ENCODE data around the gene IL23A.
"Not testable (repeated sequence)": the region's sequence is repeated elsewhere in the genome, so short reads cannot be mapped to it uniquely, and the experiment has no call there.

IL23A gene

DNA sequence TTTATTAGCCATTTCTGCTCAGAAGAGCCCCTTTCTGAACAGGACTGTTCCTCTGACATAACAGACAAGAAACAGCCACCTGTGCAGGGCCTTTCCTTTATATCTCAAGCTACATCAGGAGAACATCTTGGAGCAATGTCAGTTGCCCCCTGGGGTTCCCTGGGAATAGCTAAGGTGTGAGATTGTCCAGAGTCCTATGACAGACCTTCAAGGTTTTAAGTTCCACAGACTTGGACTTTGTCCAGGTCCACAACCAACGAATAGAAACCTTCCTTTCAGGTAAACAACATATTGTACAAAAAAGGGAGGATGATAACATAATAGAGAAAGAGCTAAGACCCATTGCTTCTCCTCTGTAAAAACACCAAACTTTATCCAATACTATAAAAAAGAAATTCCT lies 2.9 kb downstream of the IL23A start:
- TF ChIP-seq TOX (CRISPR knock-in tag; IDR thresholded peaks at IDR 0.05; ENCODE audit: borderline replicate concordance) (no peak), CSRNP3 (CRISPR knock-in tag; IDR thresholded peaks at IDR 0.05) (no peak), ZFP30 (CRISPR knock-in tag; IDR thresholded peaks at IDR 0.05) (no peak), CSDC2 (CRISPR knock-in tag; IDR thresholded peaks at IDR 0.05) (no peak), PATZ1 (CRISPR knock-in tag; IDR thresholded peaks at IDR 0.05; ENCODE audit: borderline replicate concordance) (no peak), ZNF565 (CRISPR knock-in tag; conservative IDR thresholded peaks at IDR 0.05; ENCODE audit: low read depth) (no peak), OSR1 (CRISPR knock-in tag; IDR thresholded peaks at IDR 0.05) (no peak)
- TF ChIP-seq, protein P1, sequence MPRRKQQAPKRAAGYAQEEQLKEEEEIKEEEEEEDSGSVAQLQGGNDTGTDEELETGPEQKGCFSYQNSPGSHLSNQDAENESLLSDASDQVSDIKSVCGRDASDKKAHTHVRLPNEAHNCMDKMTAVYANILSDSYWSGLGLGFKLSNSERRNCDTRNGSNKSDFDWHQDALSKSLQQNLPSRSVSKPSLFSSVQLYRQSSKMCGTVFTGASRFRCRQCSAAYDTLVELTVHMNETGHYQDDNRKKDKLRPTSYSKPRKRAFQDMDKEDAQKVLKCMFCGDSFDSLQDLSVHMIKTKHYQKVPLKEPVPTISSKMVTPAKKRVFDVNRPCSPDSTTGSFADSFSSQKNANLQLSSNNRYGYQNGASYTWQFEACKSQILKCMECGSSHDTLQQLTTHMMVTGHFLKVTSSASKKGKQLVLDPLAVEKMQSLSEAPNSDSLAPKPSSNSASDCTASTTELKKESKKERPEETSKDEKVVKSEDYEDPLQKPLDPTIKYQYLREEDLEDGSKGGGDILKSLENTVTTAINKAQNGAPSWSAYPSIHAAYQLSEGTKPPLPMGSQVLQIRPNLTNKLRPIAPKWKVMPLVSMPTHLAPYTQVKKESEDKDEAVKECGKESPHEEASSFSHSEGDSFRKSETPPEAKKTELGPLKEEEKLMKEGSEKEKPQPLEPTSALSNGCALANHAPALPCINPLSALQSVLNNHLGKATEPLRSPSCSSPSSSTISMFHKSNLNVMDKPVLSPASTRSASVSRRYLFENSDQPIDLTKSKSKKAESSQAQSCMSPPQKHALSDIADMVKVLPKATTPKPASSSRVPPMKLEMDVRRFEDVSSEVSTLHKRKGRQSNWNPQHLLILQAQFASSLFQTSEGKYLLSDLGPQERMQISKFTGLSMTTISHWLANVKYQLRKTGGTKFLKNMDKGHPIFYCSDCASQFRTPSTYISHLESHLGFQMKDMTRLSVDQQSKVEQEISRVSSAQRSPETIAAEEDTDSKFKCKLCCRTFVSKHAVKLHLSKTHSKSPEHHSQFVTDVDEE (CRISPR knock-in tag; IDR thresholded peaks at IDR 0.05): no peak
- ATAC-seq: no peak

DNA sequence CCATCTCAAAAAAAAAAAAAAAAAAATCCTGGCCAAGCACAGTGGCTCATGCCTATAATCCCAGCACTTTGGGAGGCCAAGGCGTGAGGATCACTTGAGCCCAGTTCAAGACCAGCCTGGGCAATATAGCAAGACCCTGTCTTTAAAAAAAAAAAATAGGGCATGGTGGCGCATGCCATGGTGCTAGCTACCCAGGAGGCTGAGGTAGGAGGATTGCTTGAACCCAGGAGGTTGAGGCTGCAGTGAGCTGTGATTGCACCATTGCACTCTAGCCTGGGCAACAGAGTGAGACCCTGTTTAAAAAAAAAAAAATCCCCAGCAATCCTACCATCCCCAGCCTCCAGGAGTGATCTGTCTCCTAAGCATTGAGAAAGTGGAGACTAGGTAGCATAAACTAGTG lies 3.6 kb downstream of the IL23A start:
- ATAC-seq: not testable (repeated sequence)

- peak; percentile 46 for ATAC-seq
- TF ChIP-seq, protein P1 (CRISPR knock-in tag; IDR thresholded peaks at IDR 0.05): no peak
- TF ChIP-seq PATZ1 (CRISPR knock-in tag; IDR thresholded peaks at IDR 0.05; ENCODE audit: borderline replicate concordance): no peak
- TF ChIP-seq ZFP3 (CRISPR knock-in tag; IDR thresholded peaks at IDR 0.05): no peak
- no peak for TF ChIP-seq ESRRG (CRISPR knock-in tag; IDR thresholded peaks at IDR 0.05)
- no peak for TF ChIP-seq ISL1 (CRISPR knock-in tag; IDR thresholded peaks at IDR 0.05)
- TF ChIP-seq, protein P2, sequence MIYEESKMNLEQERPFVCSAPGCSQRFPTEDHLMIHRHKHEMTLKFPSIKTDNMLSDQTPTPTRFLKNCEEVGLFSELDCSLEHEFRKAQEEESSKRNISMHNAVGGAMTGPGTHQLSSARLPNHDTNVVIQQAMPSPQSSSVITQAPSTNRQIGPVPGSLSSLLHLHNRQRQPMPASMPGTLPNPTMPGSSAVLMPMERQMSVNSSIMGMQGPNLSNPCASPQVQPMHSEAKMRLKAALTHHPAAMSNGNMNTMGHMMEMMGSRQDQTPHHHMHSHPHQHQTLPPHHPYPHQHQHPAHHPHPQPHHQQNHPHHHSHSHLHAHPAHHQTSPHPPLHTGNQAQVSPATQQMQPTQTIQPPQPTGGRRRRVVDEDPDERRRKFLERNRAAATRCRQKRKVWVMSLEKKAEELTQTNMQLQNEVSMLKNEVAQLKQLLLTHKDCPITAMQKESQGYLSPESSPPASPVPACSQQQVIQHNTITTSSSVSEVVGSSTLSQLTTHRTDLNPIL (CRISPR knock-in tag; IDR thresholded peaks at IDR 0.05; ENCODE audit: low read depth): no peak
- no peak for TF ChIP-seq SNAI2 (CRISPR knock-in tag; IDR thresholded peaks at IDR 0.05)
- TF ChIP-seq CSRNP3 (CRISPR knock-in tag; IDR thresholded peaks at IDR 0.05): no peak
- TF ChIP-seq RARB (CRISPR knock-in tag; IDR thresholded peaks at IDR 0.05): no peak
- TF ChIP-seq PPARA (CRISPR knock-in tag; IDR thresholded peaks at IDR 0.05; ENCODE audit: borderline replicate concordance): no peak
- TF ChIP-seq GLIS3 (CRISPR knock-in tag; IDR thresholded peaks at IDR 0.05): no peak
- no peak for TF ChIP-seq ZNF565 (CRISPR knock-in tag; conservative IDR thresholded peaks at IDR 0.05; ENCODE audit: low read depth)
- no peak for TF ChIP-seq BACH2 (CRISPR knock-in tag; IDR thresholded peaks at IDR 0.05; ENCODE audit: borderline replicate concordance)
- no peak for TF ChIP-seq ARNTL (CRISPR knock-in tag; IDR thresholded peaks at IDR 0.05; ENCODE audit: borderline replicate concordance, low read depth)
Measured at GRCh38 chr12:56346675-56347074, 8.0 kb downstream of the IL23A start.

DNA sequence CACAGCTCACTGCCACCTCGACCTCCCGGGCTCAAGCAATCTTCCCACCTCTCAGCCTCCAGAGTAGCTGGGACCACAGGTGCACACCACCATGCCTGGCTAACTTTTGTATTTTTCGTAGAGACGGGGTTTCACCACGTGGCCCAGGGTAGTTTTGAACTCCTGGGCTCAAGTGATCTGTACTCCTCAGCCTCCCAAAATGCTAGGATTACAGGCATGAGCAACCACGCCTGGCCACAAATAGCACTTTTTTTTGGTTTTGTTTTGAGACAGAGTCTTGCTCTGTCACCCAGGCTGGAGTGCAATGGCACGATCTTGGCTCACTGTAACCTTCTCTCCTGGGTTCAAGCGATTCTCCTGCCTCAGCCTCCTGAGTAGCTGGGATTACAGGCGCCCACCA lies 8.6 kb downstream of the IL23A start:
- ATAC-seq: not testable (repeated sequence)

Measured in SK-N-SH treated with all-trans-retinoic acid at 6 μM for 48 hours (cell line).